ENCODE measurements around the gene KIAA1755. TPM values are rescaled to one million over a fixed set of nuclear protein-coding genes. Genes with fewer than 3 reads are reported as not detected.

KIAA1755 gene
- total and polyA plus RNA-seq, 2 donors (not counting 1 experiment from before 2014, with no cell fraction given) = not detected

DNA sequence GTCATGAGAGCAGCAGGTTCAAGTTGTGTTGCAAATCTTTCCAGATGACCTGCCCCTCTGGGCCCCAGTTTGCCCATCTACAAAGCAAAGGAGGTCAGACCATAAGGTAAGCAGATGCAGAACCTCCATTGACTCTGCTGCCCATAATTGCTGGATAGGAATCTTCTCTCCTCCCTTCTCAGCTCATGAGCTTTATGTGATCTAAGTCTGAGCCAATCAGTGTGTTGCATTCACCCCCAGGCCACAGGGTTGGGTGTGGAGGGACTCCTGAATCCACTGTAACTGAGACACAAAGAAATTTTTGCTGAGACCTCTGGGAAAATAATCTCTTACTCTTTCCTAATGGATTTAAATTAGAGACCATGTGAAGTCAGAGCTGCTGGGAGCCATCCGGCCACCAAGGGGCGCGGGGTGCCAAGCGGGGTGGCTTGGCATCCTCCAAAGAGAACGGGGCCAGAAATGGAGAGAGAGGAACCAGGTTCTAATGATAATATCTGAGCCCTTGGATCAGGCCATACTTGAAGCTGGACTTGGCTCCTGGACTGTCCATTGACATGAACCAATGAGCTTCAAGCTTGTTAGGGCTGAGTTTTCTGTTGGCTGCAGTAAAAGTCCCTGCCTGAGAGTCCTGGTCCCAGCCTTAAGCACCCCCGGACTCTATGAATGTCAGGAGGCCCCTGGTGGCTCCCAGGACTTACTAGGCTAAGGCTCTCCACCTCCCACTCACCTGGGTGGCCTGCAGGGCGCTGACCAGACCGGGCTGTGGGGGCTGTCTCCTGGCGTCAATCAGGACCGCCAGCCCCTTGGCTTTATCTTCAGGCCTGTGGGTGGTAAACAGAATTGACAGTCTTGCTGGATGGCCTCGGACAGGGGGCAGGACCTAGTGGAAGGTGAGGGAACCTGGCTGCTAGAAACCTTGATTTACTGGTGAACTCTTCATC is 32.8 kb downstream of the KIAA1755 start:
- H3K9ac ChIP-seq (ENCODE audit: low read length) = no peak overlapping the region
- no peaks in the 10 kb centered on the region for H3K36me3 ChIP-seq (replicated peaks in 1 of 2; ENCODE audit: control extremely low read depth in 1 of 2, control insufficient read depth in 1 of 2, extremely low read depth in 1 of 2, insufficient read depth in 2 of 2, low read length in 1 of 2)
- no peak for TF ChIP-seq EZH2 (IDR thresholded peaks at IDR 0.05; ENCODE audit: borderline replicate concordance, insufficient read depth, low read depth, low read length, poor library complexity, severe bottlenecking)
- TF ChIP-seq, protein P1, sequence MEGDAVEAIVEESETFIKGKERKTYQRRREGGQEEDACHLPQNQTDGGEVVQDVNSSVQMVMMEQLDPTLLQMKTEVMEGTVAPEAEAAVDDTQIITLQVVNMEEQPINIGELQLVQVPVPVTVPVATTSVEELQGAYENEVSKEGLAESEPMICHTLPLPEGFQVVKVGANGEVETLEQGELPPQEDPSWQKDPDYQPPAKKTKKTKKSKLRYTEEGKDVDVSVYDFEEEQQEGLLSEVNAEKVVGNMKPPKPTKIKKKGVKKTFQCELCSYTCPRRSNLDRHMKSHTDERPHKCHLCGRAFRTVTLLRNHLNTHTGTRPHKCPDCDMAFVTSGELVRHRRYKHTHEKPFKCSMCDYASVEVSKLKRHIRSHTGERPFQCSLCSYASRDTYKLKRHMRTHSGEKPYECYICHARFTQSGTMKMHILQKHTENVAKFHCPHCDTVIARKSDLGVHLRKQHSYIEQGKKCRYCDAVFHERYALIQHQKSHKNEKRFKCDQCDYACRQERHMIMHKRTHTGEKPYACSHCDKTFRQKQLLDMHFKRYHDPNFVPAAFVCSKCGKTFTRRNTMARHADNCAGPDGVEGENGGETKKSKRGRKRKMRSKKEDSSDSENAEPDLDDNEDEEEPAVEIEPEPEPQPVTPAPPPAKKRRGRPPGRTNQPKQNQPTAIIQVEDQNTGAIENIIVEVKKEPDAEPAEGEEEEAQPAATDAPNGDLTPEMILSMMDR (IDR thresholded peaks at IDR 0.05) = no peak
- H3K4me1 ChIP-seq (ENCODE audit: control insufficient read depth in 2 of 2, insufficient read depth in 2 of 2, low read length in 2 of 2) = no peaks in the 10 kb centered on the region
- ChIA-PET CTCF (interaction anchor here (1.0 to 16.2 kb wide), 3 partner anchors 12 to 168 kb away, joined by 3 to 494 read pairs (median 3); no protein-coding TSS in a partner anchor), POLR2A (no interaction called here)
- H3K27me3 Mint-ChIP-seq = peaks cover 21% of the 10 kb centered on the region
- H3K9me3 Mint-ChIP-seq (ENCODE audit: insufficient read depth) = no peaks in the 10 kb centered on the region
- no peaks in the 10 kb centered on the region for H3K4me1 Mint-ChIP-seq
- intact Hi-C loops (cut with micrococcal nuclease) = loop anchor here (10.0 kb wide), 1 partner anchor 573 kb away; no protein-coding TSS in a partner anchor
- 96% methylated on average over 10 of the region's 11 CpGs for WGBS (ENCODE audit: insufficient coverage)
- no peak overlapping the region for H3K27ac ChIP-seq (ENCODE audit: low read length in 2 of 2)
- H3K79me2 ChIP-seq (ENCODE audit: control insufficient read depth, insufficient read depth, low read length) = no peaks in the 10 kb centered on the region
- no peak overlapping the region for H3K4me3 Mint-ChIP-seq
- no peak overlapping the region for H2AFZ ChIP-seq (ENCODE audit: insufficient read depth, low read depth, low read length, poor library complexity, severe bottlenecking)
- no peak for ATAC-seq (ENCODE audit: low read depth)
- no peak overlapping the region for H3K4me2 ChIP-seq (replicated peaks; ENCODE audit: low read depth, low read length, poor library complexity, severe bottlenecking)
- H3K27me3 ChIP-seq (replicated peaks in 1 of 4; ENCODE audit: control extremely low read depth in 1 of 4, control insufficient read depth in 3 of 4, insufficient read depth in 4 of 4, low read length in 3 of 4) = peaks cover 0 to 10% (median 0%) of the 10 kb centered on the region in 4 experiments
- H3K9me3 ChIP-seq (ENCODE audit: control extremely low read depth in 1 of 3, control insufficient read depth in 2 of 3, insufficient read depth in 1 of 3, low read length in 2 of 3) = no peaks in the 10 kb centered on the region
- no peak overlapping the region for H3K4me3 ChIP-seq (ENCODE audit: control extremely low read depth in 1 of 5, extremely low read depth in 1 of 5, insufficient read depth in 1 of 5, low read depth in 2 of 5, low read length in 4 of 5)
- H4K20me1 ChIP-seq (ENCODE audit: control insufficient read depth, insufficient read depth, low read length, poor library complexity, severe bottlenecking) = no peaks in the 10 kb centered on the region
- H3K27ac Mint-ChIP-seq = no peak overlapping the region
- no peak for DNase-seq

DNA sequence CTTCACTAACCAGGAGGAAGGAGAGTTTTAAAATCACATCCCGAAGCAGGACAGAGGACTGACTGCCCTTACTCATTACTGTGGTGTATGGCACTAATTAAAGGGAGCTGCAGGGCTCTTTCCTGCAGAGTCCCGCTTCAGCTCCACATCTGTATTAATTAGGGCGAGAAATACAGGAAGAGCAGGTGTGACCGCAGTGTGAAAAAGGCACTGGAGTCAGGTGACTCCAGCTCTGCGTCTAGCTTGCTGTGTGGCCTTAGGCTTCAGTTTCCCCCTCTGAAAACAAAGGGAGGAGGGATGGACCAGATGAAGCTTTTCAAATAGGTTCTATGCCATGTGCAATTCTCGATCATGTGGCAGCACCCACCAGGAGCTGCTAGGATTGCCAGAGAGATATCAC is 34.0 kb downstream of the KIAA1755 start:
- Histone ChIP-seq H3K27me3 (replicated peaks in 1 of 4; ENCODE audit: control extremely low read depth in 1 of 4, control insufficient read depth in 3 of 4, insufficient read depth in 4 of 4, low read length in 3 of 4) (peaks cover 0 to 10% (median 0%) of the 10 kb centered on the region in 4 experiments), H3K79me2 (ENCODE audit: control insufficient read depth, insufficient read depth, low read length) (no peaks in the 10 kb centered on the region), H3K36me3 (replicated peaks in 1 of 2; ENCODE audit: control extremely low read depth in 1 of 2, control insufficient read depth in 1 of 2, extremely low read depth in 1 of 2, insufficient read depth in 2 of 2, low read length in 1 of 2) (no peaks in the 10 kb centered on the region), H2AFZ (ENCODE audit: insufficient read depth, low read depth, low read length, poor library complexity, severe bottlenecking) (no peak overlapping the region), H3K4me2 (replicated peaks; ENCODE audit: low read depth, low read length, poor library complexity, severe bottlenecking) (no peak overlapping the region), H3K4me1 (ENCODE audit: control insufficient read depth in 2 of 2, insufficient read depth in 2 of 2, low read length in 2 of 2) (no peaks in the 10 kb centered on the region), H3K4me3 (ENCODE audit: control extremely low read depth in 1 of 5, extremely low read depth in 1 of 5, insufficient read depth in 1 of 5, low read depth in 2 of 5, low read length in 4 of 5) (no peak overlapping the region), H3K9ac (ENCODE audit: low read length) (no peak overlapping the region), H3K9me3 (ENCODE audit: control extremely low read depth in 1 of 3, control insufficient read depth in 2 of 3, insufficient read depth in 1 of 3, low read length in 2 of 3) (no peaks in the 10 kb centered on the region), H3K27ac (ENCODE audit: low read length in 2 of 2) (no peak overlapping the region), H4K20me1 (ENCODE audit: control insufficient read depth, insufficient read depth, low read length, poor library complexity, severe bottlenecking) (no peaks in the 10 kb centered on the region)
- ChIA-PET POLR2A (no interaction called here), CTCF (interaction anchor here (0.8 to 16.2 kb wide), 5 partner anchors 10 to 167 kb away, joined by 3 to 494 read pairs (median 3); no protein-coding TSS in a partner anchor)
- ATAC-seq (ENCODE audit: low read depth) = no peak
- H3K4me3 Mint-ChIP-seq = no peak overlapping the region
- no peaks in the 10 kb centered on the region for H3K9me3 Mint-ChIP-seq (ENCODE audit: insufficient read depth)
- no peak for DNase-seq
- WGBS (ENCODE audit: insufficient coverage) = 98% methylated on average over 5 of the region's 6 CpGs
- intact Hi-C loops (cut with micrococcal nuclease) = loop anchor here (10.0 kb wide), 1 partner anchor 572 kb away; no protein-coding TSS in a partner anchor
- H3K27ac Mint-ChIP-seq = no peak overlapping the region
- peaks cover 21% of the 10 kb centered on the region for H3K27me3 Mint-ChIP-seq
- TF ChIP-seq EZH2 (IDR thresholded peaks at IDR 0.05; ENCODE audit: borderline replicate concordance, insufficient read depth, low read depth, low read length, poor library complexity, severe bottlenecking) = no peak
- TF ChIP-seq, protein P1 (IDR thresholded peaks at IDR 0.05) = no peak
- H3K4me1 Mint-ChIP-seq = no peaks in the 10 kb centered on the region
